ENCODE data around the gene DAP. TPM values are rescaled to one million over a fixed set of nuclear protein-coding genes. Genes with fewer than 3 reads are reported as not detected.

DAP gene
- total and polyA plus RNA-seq, 5 donors from 2014 or later: 39.8 to 64.2 (median 54.0) TPM

GRCh38 chr5:10663489-10664179 is 97.4 kb downstream of the DAP start:
- DNase-seq (no peak), ATAC-seq (ENCODE audit: low read depth in 2 of 2) (no peak)
- H3K27ac ChIP-seq (ENCODE audit: insufficient read depth, low read length, poor library complexity, severe bottlenecking): no peak overlapping the region
- H3K9me3 ChIP-seq (ENCODE audit: control insufficient read depth in 2 of 2, low read length in 2 of 2): no peaks in the 10 kb centered on the region
- H3K36me3 Mint-ChIP-seq: no peaks in the 10 kb centered on the region
- no peaks in the 10 kb centered on the region for H3K4me1 ChIP-seq (ENCODE audit: control insufficient read depth, insufficient read depth, low read length, poor library complexity, severe bottlenecking)
- H3K4me1 Mint-ChIP-seq: no peaks in the 10 kb centered on the region
- H3K27me3 Mint-ChIP-seq: no peaks in the 10 kb centered on the region
- no peaks in the 10 kb centered on the region for H3K36me3 ChIP-seq (ENCODE audit: control insufficient read depth, insufficient read depth, low read length)
- no peak overlapping the region for H3K4me3 ChIP-seq (ENCODE audit: low read depth, low read length)
- no peak overlapping the region for H3K27ac Mint-ChIP-seq
- no peaks in the 10 kb centered on the region for H3K9me3 Mint-ChIP-seq
- H3K27me3 ChIP-seq (ENCODE audit: control insufficient read depth, insufficient read depth, low read length): no peaks in the 10 kb centered on the region
- H3K4me3 Mint-ChIP-seq: no peak overlapping the region

GRCh38 chr5:10662661-10663488 is 98.2 kb downstream of the DAP start:
- Mint-ChIP-seq H3K27ac (no peak overlapping the region), H3K36me3 (no peaks in the 10 kb centered on the region), H3K4me3 (no peak overlapping the region), H3K4me1 (no peaks in the 10 kb centered on the region), H3K27me3 (no peaks in the 10 kb centered on the region), H3K9me3 (peaks cover 0 to 5% (median 0%) of the 10 kb centered on the region in 7 donors)
- no peak overlapping the region for H3K27ac ChIP-seq (ENCODE audit: insufficient read depth, low read length, poor library complexity, severe bottlenecking)
- no peak overlapping the region for H3K4me3 ChIP-seq (ENCODE audit: low read depth, low read length)
- no peaks in the 10 kb centered on the region for H3K36me3 ChIP-seq (ENCODE audit: control insufficient read depth, insufficient read depth, low read length)
- no peaks in the 10 kb centered on the region for H3K9me3 ChIP-seq (ENCODE audit: control insufficient read depth in 2 of 2, low read length in 2 of 2)
- no peak for DNase-seq
- ATAC-seq (ENCODE audit: low read depth in 2 of 2): no peak
- no peaks in the 10 kb centered on the region for H3K4me1 ChIP-seq (ENCODE audit: control insufficient read depth, insufficient read depth, low read length, poor library complexity, severe bottlenecking)
- H3K27me3 ChIP-seq (ENCODE audit: control insufficient read depth, insufficient read depth, low read length): no peaks in the 10 kb centered on the region

DNA sequence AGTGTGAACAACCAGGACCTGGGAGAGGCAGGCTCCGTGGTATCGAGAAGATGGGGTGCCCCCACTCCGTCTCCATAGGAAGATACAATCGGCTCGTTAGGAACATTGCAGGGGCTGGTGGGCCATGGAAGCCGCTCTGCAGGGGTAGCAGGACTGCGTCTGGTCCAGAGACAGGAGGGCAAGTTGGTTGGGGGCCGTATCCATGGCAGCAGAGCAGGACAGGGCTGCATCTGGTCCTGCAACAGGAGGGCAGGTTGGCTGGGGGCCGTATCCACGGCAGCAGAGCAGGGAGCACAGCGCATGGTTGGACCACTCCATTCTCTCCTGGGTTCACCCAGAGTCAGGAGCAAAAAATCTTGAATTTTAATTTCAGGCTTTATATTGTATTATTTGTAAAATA is 99.0 kb downstream of the DAP start:
- Histone ChIP-seq H3K4me1 (ENCODE audit: control insufficient read depth, insufficient read depth, low read length, poor library complexity, severe bottlenecking) (no peaks in the 10 kb centered on the region), H3K4me3 (ENCODE audit: low read depth, low read length) (no peak overlapping the region), H3K27me3 (ENCODE audit: control insufficient read depth, insufficient read depth, low read length) (no peaks in the 10 kb centered on the region), H3K9me3 (ENCODE audit: control insufficient read depth in 2 of 2, low read length in 2 of 2) (no peaks in the 10 kb centered on the region), H3K36me3 (ENCODE audit: control insufficient read depth, insufficient read depth, low read length) (no peaks in the 10 kb centered on the region), H3K27ac (ENCODE audit: insufficient read depth, low read length, poor library complexity, severe bottlenecking) (no peak overlapping the region)
- Mint-ChIP-seq H3K27ac (no peak overlapping the region), H3K4me1 (no peaks in the 10 kb centered on the region), H3K9me3 (peaks cover 0 to 5% (median 0%) of the 10 kb centered on the region in 7 donors), H3K36me3 (no peaks in the 10 kb centered on the region), H3K4me3 (no peak overlapping the region), H3K27me3 (no peaks in the 10 kb centered on the region)
- DNase-seq: no peak
- ATAC-seq (ENCODE audit: low read depth in 2 of 2): no peak

GRCh38 chr5:10661401-10661800 is 99.6 kb downstream of the DAP start:
- H3K4me3 ChIP-seq (ENCODE audit: low read depth, low read length): no peak overlapping the region
- Mint-ChIP-seq H3K36me3 (no peaks in the 10 kb centered on the region), H3K9me3 (peaks cover 0 to 5% (median 0%) of the 10 kb centered on the region in 7 donors), H3K27me3 (no peaks in the 10 kb centered on the region), H3K4me3 (no peak overlapping the region), H3K27ac (no peak overlapping the region), H3K4me1 (no peaks in the 10 kb centered on the region)
- H3K27me3 ChIP-seq (ENCODE audit: control insufficient read depth, insufficient read depth, low read length): no peaks in the 10 kb centered on the region
- ATAC-seq (ENCODE audit: low read depth in 2 of 2): no peak
- no peaks in the 10 kb centered on the region for H3K36me3 ChIP-seq (ENCODE audit: control insufficient read depth, insufficient read depth, low read length)
- no peaks in the 10 kb centered on the region for H3K9me3 ChIP-seq (ENCODE audit: control insufficient read depth in 2 of 2, low read length in 2 of 2)
- no peak overlapping the region for H3K27ac ChIP-seq (ENCODE audit: insufficient read depth, low read length, poor library complexity, severe bottlenecking)
- DNase-seq: no peak
- H3K4me1 ChIP-seq (ENCODE audit: control insufficient read depth, insufficient read depth, low read length, poor library complexity, severe bottlenecking): no peaks in the 10 kb centered on the region

GRCh38 chr5:10660720-10661387 is 100.2 kb downstream of the DAP start:
- no peaks in the 10 kb centered on the region for H3K9me3 ChIP-seq (ENCODE audit: control insufficient read depth in 2 of 2, low read length in 2 of 2)
- Mint-ChIP-seq H3K36me3 (no peaks in the 10 kb centered on the region), H3K9me3 (peaks cover 0 to 5% (median 0%) of the 10 kb centered on the region in 7 donors), H3K27me3 (no peaks in the 10 kb centered on the region), H3K27ac (no peak overlapping the region), H3K4me1 (no peaks in the 10 kb centered on the region), H3K4me3 (no peak overlapping the region)
- no peaks in the 10 kb centered on the region for H3K4me1 ChIP-seq (ENCODE audit: control insufficient read depth, insufficient read depth, low read length, poor library complexity, severe bottlenecking)
- ATAC-seq (ENCODE audit: low read depth in 2 of 2): no peak
- no peak overlapping the region for H3K27ac ChIP-seq (ENCODE audit: insufficient read depth, low read length, poor library complexity, severe bottlenecking)
- no peak for DNase-seq
- no peak overlapping the region for H3K4me3 ChIP-seq (ENCODE audit: low read depth, low read length)
- no peaks in the 10 kb centered on the region for H3K36me3 ChIP-seq (ENCODE audit: control insufficient read depth, insufficient read depth, low read length)
- H3K27me3 ChIP-seq (ENCODE audit: control insufficient read depth, insufficient read depth, low read length): no peaks in the 10 kb centered on the region

DNA sequence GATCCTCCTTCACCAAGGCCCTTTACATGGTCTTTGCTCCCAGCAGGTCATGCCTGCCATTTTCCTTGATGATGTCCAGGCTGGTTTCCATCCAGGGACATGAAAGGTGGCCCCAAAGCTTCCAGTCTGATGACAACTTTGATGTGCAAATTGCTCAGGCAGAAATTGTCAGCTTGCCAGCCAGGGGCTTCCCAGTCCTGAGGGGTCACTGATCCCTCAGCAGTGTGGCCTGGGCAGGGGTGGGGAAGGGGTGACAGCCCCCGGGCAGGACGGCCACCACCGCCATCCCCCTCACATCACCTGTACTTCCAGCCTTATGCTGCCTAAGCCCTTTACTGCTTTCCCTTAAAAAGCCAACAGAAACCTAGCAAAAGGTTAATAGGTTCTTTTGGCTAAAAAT is 100.9 kb downstream of the DAP start:
- H3K9me3 ChIP-seq (ENCODE audit: control insufficient read depth in 2 of 2, low read length in 2 of 2): no peaks in the 10 kb centered on the region
- no peaks in the 10 kb centered on the region for H3K27me3 Mint-ChIP-seq
- no peak for ATAC-seq (ENCODE audit: low read depth in 2 of 2)
- H3K4me1 ChIP-seq (ENCODE audit: control insufficient read depth, insufficient read depth, low read length, poor library complexity, severe bottlenecking): no peaks in the 10 kb centered on the region
- no peak overlapping the region for H3K27ac Mint-ChIP-seq
- H3K36me3 Mint-ChIP-seq: no peaks in the 10 kb centered on the region
- no peak overlapping the region for H3K4me3 ChIP-seq (ENCODE audit: low read depth, low read length)
- no peaks in the 10 kb centered on the region for H3K36me3 ChIP-seq (ENCODE audit: control insufficient read depth, insufficient read depth, low read length)
- DNase-seq: no peak
- H3K4me3 Mint-ChIP-seq: no peak overlapping the region
- peaks cover 0 to 5% (median 0%) of the 10 kb centered on the region in 7 donors for H3K9me3 Mint-ChIP-seq
- no peak overlapping the region for H3K27ac ChIP-seq (ENCODE audit: insufficient read depth, low read length, poor library complexity, severe bottlenecking)
- H3K27me3 ChIP-seq (ENCODE audit: control insufficient read depth, insufficient read depth, low read length): no peaks in the 10 kb centered on the region
- no peaks in the 10 kb centered on the region for H3K4me1 Mint-ChIP-seq

- H3K4me1 ChIP-seq (ENCODE audit: control insufficient read depth, insufficient read depth, low read length, poor library complexity, severe bottlenecking): no peaks in the 10 kb centered on the region
- Mint-ChIP-seq H3K4me1 (peaks cover 0 to 2% (median 0%) of the 10 kb centered on the region in 4 donors), H3K9me3 (peaks cover 0 to 5% (median 0%) of the 10 kb centered on the region in 7 donors), H3K36me3 (peaks cover 4% of the 10 kb centered on the region), H3K27me3 (no peaks in the 10 kb centered on the region), H3K27ac (no peak overlapping the region), H3K4me3 (no peak overlapping the region)
- no peaks in the 10 kb centered on the region for H3K9me3 ChIP-seq (ENCODE audit: control insufficient read depth in 2 of 2, low read length in 2 of 2)
- ATAC-seq (ENCODE audit: low read depth in 2 of 2) (no peak), DNase-seq (no peak)
- no peak overlapping the region for H3K27ac ChIP-seq (ENCODE audit: insufficient read depth, low read length, poor library complexity, severe bottlenecking)
- H3K4me3 ChIP-seq (ENCODE audit: low read depth, low read length): no peak overlapping the region
- no peaks in the 10 kb centered on the region for H3K27me3 ChIP-seq (ENCODE audit: control insufficient read depth, insufficient read depth, low read length)
- no peaks in the 10 kb centered on the region for H3K36me3 ChIP-seq (ENCODE audit: control insufficient read depth, insufficient read depth, low read length)
These were observed 102.8 kb downstream of the DAP start for GRCh38 chr5:10658265-10658664.

Data from CD4-positive, CD25-positive, alpha-beta regulatory T cell (primary cell).